Uterus (tissue), 2 donors: ENCODE measurements around the gene CYSTM1.

Experiments used
- POLR2A ChIP-seq, 2 donors: fragments of 450-650 bp; IDR thresholded peaks; one replicate each; pipeline ENCODE4 v1.6.1; 2016; ENCODE audit warnings: antibody characterized with exemption in 2 of 2, mild to moderate bottlenecking in 1 of 2, moderate library complexity in 1 of 2
- TF ChIP-seq, protein P1 (sequence below), 4 experiments: fragments of 200-600 bp in 2 of 4; fragments of 450-650 bp in 2 of 4; sonication (generic) in 2 of 4; IDR thresholded peaks; one replicate each; pipeline ENCODE4 v1.5.1; 2016 to 2019; ENCODE audit warnings: antibody characterized with exemption in 4 of 4, mild to moderate bottlenecking in 2 of 4, moderate library complexity in 1 of 4

DNA sequence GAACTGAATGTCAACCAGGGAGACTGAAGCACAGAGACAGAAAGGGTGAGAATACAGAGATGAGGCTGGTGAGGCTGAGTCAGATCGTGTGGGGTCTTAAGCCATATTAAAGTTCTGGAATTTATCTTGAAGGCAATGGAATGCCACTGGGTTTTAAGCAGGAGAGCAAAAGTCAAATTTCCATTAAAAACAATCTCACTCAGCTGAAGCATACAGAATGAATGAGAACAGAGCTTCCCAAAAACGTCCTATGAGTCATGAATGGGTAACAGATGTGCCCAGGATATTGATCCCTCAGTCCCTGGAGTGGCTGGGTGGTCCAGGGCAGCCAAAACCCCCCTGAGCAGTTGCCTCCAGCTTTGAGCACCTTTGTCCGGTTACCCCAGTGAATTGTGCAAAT, 83.0 kb downstream of the CYSTM1 start:
- TF ChIP-seq, protein P1, sequence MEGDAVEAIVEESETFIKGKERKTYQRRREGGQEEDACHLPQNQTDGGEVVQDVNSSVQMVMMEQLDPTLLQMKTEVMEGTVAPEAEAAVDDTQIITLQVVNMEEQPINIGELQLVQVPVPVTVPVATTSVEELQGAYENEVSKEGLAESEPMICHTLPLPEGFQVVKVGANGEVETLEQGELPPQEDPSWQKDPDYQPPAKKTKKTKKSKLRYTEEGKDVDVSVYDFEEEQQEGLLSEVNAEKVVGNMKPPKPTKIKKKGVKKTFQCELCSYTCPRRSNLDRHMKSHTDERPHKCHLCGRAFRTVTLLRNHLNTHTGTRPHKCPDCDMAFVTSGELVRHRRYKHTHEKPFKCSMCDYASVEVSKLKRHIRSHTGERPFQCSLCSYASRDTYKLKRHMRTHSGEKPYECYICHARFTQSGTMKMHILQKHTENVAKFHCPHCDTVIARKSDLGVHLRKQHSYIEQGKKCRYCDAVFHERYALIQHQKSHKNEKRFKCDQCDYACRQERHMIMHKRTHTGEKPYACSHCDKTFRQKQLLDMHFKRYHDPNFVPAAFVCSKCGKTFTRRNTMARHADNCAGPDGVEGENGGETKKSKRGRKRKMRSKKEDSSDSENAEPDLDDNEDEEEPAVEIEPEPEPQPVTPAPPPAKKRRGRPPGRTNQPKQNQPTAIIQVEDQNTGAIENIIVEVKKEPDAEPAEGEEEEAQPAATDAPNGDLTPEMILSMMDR (IDR thresholded peaks at IDR 0.05), result no peak
- TF ChIP-seq POLR2A (IDR thresholded peaks at IDR 0.05), result no peak
